Measurements from ENCODE around the gene NEDD9.

The NEDD9 gene

DNA sequence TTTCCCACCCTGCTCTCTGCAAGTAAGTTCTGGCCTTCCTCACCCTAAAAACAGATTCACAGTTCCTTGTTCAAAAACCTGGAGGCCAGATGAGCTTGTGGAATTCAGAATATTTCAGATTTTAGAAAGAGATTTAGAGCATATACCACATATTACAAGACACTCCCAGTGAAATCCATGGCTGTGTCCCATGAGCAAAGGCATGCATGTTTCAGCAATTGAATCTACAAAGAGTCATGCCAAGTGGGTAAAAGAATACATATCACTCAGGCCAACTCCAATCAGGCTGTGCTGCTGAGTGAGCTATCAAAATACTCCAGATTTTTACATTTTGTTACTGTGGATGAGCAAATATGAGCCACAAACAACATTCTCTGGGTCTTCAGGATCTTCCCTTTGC lies 10.2 kb upstream of the NEDD9 start:
- H3K4me3 ChIP-seq (ENCODE audit: low read length), result no peak overlapping the region
- no peaks in the 10 kb centered on the region for H3K79me2 ChIP-seq (ENCODE audit: control insufficient read depth, low read length)
- no peak overlapping the region for H3K27ac ChIP-seq (ENCODE audit: low read depth, low read length)
- no peaks in the 10 kb centered on the region for H3K36me3 ChIP-seq (ENCODE audit: control insufficient read depth, low read length)
- H3K27me3 ChIP-seq (ENCODE audit: control insufficient read depth, low read length), result no peaks in the 10 kb centered on the region
- H3K4me2 ChIP-seq (ENCODE audit: low read length), result no peak overlapping the region
- H3K4me1 ChIP-seq (ENCODE audit: control insufficient read depth, low read length), result no peaks in the 10 kb centered on the region
- no peaks in the 10 kb centered on the region for H3K9me2 ChIP-seq (replicated peaks; ENCODE audit: control insufficient read depth, low read length)
- H3K9me3 ChIP-seq (ENCODE audit: control insufficient read depth, insufficient read depth, low read length), result no peaks in the 10 kb centered on the region
- no peak for TF ChIP-seq EZH2phosphoT487 (IDR thresholded peaks at IDR 0.05; ENCODE audit: borderline replicate concordance, low read length)
- TF ChIP-seq, protein P1, sequence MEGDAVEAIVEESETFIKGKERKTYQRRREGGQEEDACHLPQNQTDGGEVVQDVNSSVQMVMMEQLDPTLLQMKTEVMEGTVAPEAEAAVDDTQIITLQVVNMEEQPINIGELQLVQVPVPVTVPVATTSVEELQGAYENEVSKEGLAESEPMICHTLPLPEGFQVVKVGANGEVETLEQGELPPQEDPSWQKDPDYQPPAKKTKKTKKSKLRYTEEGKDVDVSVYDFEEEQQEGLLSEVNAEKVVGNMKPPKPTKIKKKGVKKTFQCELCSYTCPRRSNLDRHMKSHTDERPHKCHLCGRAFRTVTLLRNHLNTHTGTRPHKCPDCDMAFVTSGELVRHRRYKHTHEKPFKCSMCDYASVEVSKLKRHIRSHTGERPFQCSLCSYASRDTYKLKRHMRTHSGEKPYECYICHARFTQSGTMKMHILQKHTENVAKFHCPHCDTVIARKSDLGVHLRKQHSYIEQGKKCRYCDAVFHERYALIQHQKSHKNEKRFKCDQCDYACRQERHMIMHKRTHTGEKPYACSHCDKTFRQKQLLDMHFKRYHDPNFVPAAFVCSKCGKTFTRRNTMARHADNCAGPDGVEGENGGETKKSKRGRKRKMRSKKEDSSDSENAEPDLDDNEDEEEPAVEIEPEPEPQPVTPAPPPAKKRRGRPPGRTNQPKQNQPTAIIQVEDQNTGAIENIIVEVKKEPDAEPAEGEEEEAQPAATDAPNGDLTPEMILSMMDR (IDR thresholded peaks at IDR 0.05; ENCODE audit: low read depth, low read length, poor library complexity, severe bottlenecking), result no peak
- H4K20me1 ChIP-seq (ENCODE audit: control insufficient read depth, insufficient read depth, low read depth, low read length), result no peaks in the 10 kb centered on the region
- H3F3A ChIP-seq (ENCODE audit: control insufficient read depth, insufficient read depth), result no peaks in the 10 kb centered on the region

- no peaks in the 10 kb centered on the region for H3K36me3 ChIP-seq (ENCODE audit: control insufficient read depth, low read length)
- H3K27ac ChIP-seq (ENCODE audit: low read depth, low read length), result no peak overlapping the region
- no peaks in the 10 kb centered on the region for H4K20me1 ChIP-seq (ENCODE audit: control insufficient read depth, insufficient read depth, low read depth, low read length)
- no peak overlapping the region for H3K4me2 ChIP-seq (ENCODE audit: low read length)
- H3K27me3 ChIP-seq (ENCODE audit: control insufficient read depth, low read length), result no peaks in the 10 kb centered on the region
- no peak overlapping the region for H3K4me3 ChIP-seq (ENCODE audit: low read length)
- H3K79me2 ChIP-seq (ENCODE audit: control insufficient read depth, low read length), result no peaks in the 10 kb centered on the region
- no peaks in the 10 kb centered on the region for H3F3A ChIP-seq (ENCODE audit: control insufficient read depth, insufficient read depth)
- no peaks in the 10 kb centered on the region for H3K9me2 ChIP-seq (replicated peaks; ENCODE audit: control insufficient read depth, low read length)
- no peak for TF ChIP-seq EZH2phosphoT487 (IDR thresholded peaks at IDR 0.05; ENCODE audit: borderline replicate concordance, low read length)
- TF ChIP-seq, protein P1 (IDR thresholded peaks at IDR 0.05; ENCODE audit: low read depth, low read length, poor library complexity, severe bottlenecking), result no peak
- H3K4me1 ChIP-seq (ENCODE audit: control insufficient read depth, low read length), result peaks cover 2% of the 10 kb centered on the region
- H3K9me3 ChIP-seq (ENCODE audit: control insufficient read depth, insufficient read depth, low read length), result no peaks in the 10 kb centered on the region
Observed at GRCh38 chr6:11241793-11242201, 9.3 kb upstream of the NEDD9 start.

DNA sequence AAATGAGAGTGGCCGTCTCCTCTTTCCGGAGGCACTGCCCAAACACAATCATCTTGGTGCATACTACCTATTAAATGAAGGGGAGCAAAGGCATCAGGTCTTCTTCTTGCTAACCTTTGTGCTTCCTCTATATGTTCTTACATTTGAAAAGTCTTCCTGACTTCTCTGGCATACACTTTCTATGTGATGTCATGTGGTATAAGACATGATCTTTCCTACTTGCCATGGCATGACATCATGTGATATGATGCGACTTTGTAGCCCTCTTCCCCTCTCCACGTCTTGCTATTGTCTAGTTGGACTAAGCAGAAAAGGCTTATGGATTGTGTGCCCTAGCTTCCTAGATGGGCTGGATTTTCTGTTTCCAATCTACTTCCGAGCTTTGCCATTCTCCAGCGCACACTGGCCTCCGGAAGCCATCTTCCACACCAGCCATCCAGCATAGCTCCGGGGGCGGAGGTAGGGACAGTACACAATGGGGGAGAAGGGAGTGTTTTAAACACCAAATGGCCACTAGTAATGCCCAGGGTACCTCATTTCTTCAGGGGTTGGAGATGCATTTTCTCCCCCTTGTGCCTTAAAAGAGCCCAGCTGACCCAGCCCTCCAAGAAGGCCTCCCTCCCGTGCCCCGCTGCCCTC lies 8.8 kb upstream of the NEDD9 start:
- Histone ChIP-seq H3K4me1 (ENCODE audit: control insufficient read depth, low read length) (peaks cover 7% of the 10 kb centered on the region), H3F3A (ENCODE audit: control insufficient read depth, insufficient read depth) (no peaks in the 10 kb centered on the region), H3K9me3 (ENCODE audit: control insufficient read depth, insufficient read depth, low read length) (no peaks in the 10 kb centered on the region), H3K4me3 (ENCODE audit: low read length) (no peak overlapping the region), H3K4me2 (ENCODE audit: low read length) (no peak overlapping the region), H3K27ac (ENCODE audit: low read depth, low read length) (no peak overlapping the region), H3K27me3 (ENCODE audit: control insufficient read depth, low read length) (no peaks in the 10 kb centered on the region), H3K9me2 (replicated peaks; ENCODE audit: control insufficient read depth, low read length) (no peaks in the 10 kb centered on the region), H3K79me2 (ENCODE audit: control insufficient read depth, low read length) (no peaks in the 10 kb centered on the region), H4K20me1 (ENCODE audit: control insufficient read depth, insufficient read depth, low read depth, low read length) (no peaks in the 10 kb centered on the region), H3K36me3 (ENCODE audit: control insufficient read depth, low read length) (no peaks in the 10 kb centered on the region)
- TF ChIP-seq, protein P1 (IDR thresholded peaks at IDR 0.05; ENCODE audit: low read depth, low read length, poor library complexity, severe bottlenecking), result no peak
- TF ChIP-seq EZH2phosphoT487 (IDR thresholded peaks at IDR 0.05; ENCODE audit: borderline replicate concordance, low read length), result no peak
